K562 (cell line): ENCODE measurements around the gene TMF1. TPM values are rescaled to one million over a fixed set of nuclear protein-coding genes. Genes with fewer than 3 reads are reported as not detected.

ENCODE experiments used
- CSDE1 ChIP-seq, 2 experiments: fragments of 450-650 bp; IDR thresholded peaks; 2 replicates each; pipeline ENCODE4 v1.6.1; 2016; ENCODE audit warnings: mild to moderate bottlenecking in 1 of 2
- HIVEP1 ChIP-seq: fragments of 250-450 bp; sonication (Bioruptor Pico); IDR thresholded peaks from 2 replicates; pipeline ENCODE4 v1.4.0; 2020; ENCODE audit warnings: mild to moderate bottlenecking
- NFIX ChIP-seq: fragments of 250-450 bp; sonication (Bioruptor Pico); IDR thresholded peaks from 2 replicates; pipeline ENCODE4 v1.4.0; 2020; ENCODE audit warnings: low read depth, mild to moderate bottlenecking, moderate library complexity
- RNF2 ChIP-seq: sonication (generic); IDR thresholded peaks from 2 replicates; pipeline ENCODE4 v1.6.1; 2016
- SIN3B ChIP-seq: fragments of 450-650 bp; IDR thresholded peaks from 2 replicates; pipeline ENCODE4 v1.6.1; 2017; ENCODE audit warnings: low read depth, mild to moderate bottlenecking, moderate library complexity
- YY1 ChIP-seq, 3 experiments: IDR thresholded peaks; 2 replicates each; pipeline ENCODE4 v1.6.1; 2011; ENCODE audit warnings: low read length in 2 of 3, mild to moderate bottlenecking in 2 of 3, moderate library complexity in 2 of 3, borderline replicate concordance in 1 of 3, control low read depth in 1 of 3, low read depth in 1 of 3; ENCODE audit not compliant: insufficient read depth in 3 of 3, insufficient replicate concordance in 2 of 3, control insufficient read depth in 1 of 3, insufficient read length in 1 of 3; ENCODE audit errors: extremely low read depth in 1 of 3
- ZBTB40 ChIP-seq, 2 experiments: fragments of 450-650 bp in 1 of 2; sonication (generic) in 1 of 2; formaldehyde crosslinking in 1 of 2; IDR thresholded peaks; 2 replicates each; pipeline versions ENCODE4 v1.7.1 to v1.9.0; 2016 to 2022; ENCODE audit warnings: inconsistent platforms in 1 of 2, mild to moderate bottlenecking in 1 of 2, missing genetic modification reagents in 1 of 2
- polyA plus RNA-seq, 8 experiments: library from polyadenylated mRNA; depleted of rRNA in 4 of 8; stranded (reverse) in 5 of 8; unstranded in 3 of 8; fragments of >200 nt; fragmentation: Nextera tagmentation in 2 of 8; fragmentation: Illumina TruSeq in 1 of 8; extraction: Ambion mirVana in 2 of 8; extraction: Trizol in 1 of 8; gene quantifications; 2 replicates each; pipeline versions ENCODE4 v1.2.1 to v1.2.3, GENCODE V29; 2011 to 2014; ENCODE audit warnings: inconsistent platforms in 1 of 8, missing spikeins in 1 of 8
- total RNA-seq, 7 experiments: library from RNA; depleted of rRNA in 6 of 7; stranded (reverse); fragments of >200 nt in 6 of 7; fragmentation: Illumina TruSeq in 2 of 7; extraction: Trizol in 2 of 7; gene quantifications; 2 replicates each; pipeline versions ENCODE4 v1.2.1 to v1.2.3, GENCODE V29; 2011 to 2021; ENCODE audit warnings: low replicate concordance in 1 of 7
- TF ChIP-seq, protein P1 (sequence below): sonication (generic); formaldehyde crosslinking; IDR thresholded peaks from 2 replicates; pipeline ENCODE4 v1.8.1; 2022; ENCODE audit warnings: missing genetic modification reagents
- TF ChIP-seq, protein P2 (sequence below): sonication (generic); formaldehyde crosslinking; IDR thresholded peaks from 2 replicates; pipeline ENCODE4 v1.8.0; 2022; ENCODE audit warnings: mild to moderate bottlenecking, missing genetic modification reagents
- TF ChIP-seq, protein P3 (sequence below): fragments of 250-450 bp; sonication (Bioruptor Pico); IDR thresholded peaks from 2 replicates; pipeline ENCODE4 v1.5.0; 2021

Gene TMF1
- total and polyA plus RNA-seq, 9 of the 15 experiments (the other 6 are each of a cell fraction or from before 2014, with no cell fraction given) = 3.1 to 13.9 (median 10.3) TPM

GRCh38 chr3:69013253-69014021 is 38.7 kb downstream of the TMF1 start, which contains the start of gene EOGT (continued):
- peak; percentile 39 for TF ChIP-seq ZBTB40 (IDR thresholded peaks at IDR 0.05)
- no peak for TF ChIP-seq ZBTB40 (CRISPR knock-in tag; IDR thresholded peaks at IDR 0.05)
- TF ChIP-seq, protein P1, sequence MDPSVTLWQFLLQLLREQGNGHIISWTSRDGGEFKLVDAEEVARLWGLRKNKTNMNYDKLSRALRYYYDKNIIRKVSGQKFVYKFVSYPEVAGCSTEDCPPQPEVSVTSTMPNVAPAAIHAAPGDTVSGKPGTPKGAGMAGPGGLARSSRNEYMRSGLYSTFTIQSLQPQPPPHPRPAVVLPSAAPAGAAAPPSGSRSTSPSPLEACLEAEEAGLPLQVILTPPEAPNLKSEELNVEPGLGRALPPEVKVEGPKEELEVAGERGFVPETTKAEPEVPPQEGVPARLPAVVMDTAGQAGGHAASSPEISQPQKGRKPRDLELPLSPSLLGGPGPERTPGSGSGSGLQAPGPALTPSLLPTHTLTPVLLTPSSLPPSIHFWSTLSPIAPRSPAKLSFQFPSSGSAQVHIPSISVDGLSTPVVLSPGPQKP (CRISPR knock-in tag) = no peak
- TF ChIP-seq SIN3B = no peak
- peak in 2 of 3 experiments; percentile 20 to 47 for TF ChIP-seq YY1 (IDR thresholded peaks at IDR 0.05; ENCODE audit: borderline replicate concordance in 1 of 3, control insufficient read depth in 1 of 3, extremely low read depth in 1 of 3, insufficient read depth in 3 of 3, insufficient read length in 1 of 3, insufficient replicate concordance in 2 of 3, low read depth in 1 of 3, low read length in 2 of 3)
- TF ChIP-seq, protein P2, sequence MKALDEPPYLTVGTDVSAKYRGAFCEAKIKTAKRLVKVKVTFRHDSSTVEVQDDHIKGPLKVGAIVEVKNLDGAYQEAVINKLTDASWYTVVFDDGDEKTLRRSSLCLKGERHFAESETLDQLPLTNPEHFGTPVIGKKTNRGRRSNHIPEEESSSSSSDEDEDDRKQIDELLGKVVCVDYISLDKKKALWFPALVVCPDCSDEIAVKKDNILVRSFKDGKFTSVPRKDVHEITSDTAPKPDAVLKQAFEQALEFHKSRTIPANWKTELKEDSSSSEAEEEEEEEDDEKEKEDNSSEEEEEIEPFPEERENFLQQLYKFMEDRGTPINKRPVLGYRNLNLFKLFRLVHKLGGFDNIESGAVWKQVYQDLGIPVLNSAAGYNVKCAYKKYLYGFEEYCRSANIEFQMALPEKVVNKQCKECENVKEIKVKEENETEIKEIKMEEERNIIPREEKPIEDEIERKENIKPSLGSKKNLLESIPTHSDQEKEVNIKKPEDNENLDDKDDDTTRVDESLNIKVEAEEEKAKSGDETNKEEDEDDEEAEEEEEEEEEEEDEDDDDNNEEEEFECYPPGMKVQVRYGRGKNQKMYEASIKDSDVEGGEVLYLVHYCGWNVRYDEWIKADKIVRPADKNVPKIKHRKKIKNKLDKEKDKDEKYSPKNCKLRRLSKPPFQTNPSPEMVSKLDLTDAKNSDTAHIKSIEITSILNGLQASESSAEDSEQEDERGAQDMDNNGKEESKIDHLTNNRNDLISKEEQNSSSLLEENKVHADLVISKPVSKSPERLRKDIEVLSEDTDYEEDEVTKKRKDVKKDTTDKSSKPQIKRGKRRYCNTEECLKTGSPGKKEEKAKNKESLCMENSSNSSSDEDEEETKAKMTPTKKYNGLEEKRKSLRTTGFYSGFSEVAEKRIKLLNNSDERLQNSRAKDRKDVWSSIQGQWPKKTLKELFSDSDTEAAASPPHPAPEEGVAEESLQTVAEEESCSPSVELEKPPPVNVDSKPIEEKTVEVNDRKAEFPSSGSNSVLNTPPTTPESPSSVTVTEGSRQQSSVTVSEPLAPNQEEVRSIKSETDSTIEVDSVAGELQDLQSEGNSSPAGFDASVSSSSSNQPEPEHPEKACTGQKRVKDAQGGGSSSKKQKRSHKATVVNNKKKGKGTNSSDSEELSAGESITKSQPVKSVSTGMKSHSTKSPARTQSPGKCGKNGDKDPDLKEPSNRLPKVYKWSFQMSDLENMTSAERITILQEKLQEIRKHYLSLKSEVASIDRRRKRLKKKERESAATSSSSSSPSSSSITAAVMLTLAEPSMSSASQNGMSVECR = 0 out of 2 replicates have a peak, but pooled peaks have one; percentile 4
- no peak for TF ChIP-seq NFIX
- TF ChIP-seq HIVEP1 (CRISPR knock-in tag) = no peak
- TF ChIP-seq, protein P3, sequence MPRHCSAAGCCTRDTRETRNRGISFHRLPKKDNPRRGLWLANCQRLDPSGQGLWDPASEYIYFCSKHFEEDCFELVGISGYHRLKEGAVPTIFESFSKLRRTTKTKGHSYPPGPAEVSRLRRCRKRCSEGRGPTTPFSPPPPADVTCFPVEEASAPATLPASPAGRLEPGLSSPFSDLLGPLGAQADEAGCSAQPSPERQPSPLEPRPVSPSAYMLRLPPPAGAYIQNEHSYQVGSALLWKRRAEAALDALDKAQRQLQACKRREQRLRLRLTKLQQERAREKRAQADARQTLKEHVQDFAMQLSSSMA = no peak
- TF ChIP-seq RNF2 = peak; percentile 61; the same call in 1 of the 2 replicates
- no peak for TF ChIP-seq CSDE1 (IDR thresholded peaks at IDR 0.05)
